HUES64 (cell line): ENCODE results near the gene RERE.

Experiments
- H3K27ac ChIP-seq: 2 replicates; pipeline ENCODE4 v1.7.0; 2013; ENCODE audit warnings: low read depth, low read length, inconsistent platforms
- H3K27me3 ChIP-seq: 2 replicates; pipeline ENCODE4 v1.6.1; 2013; ENCODE audit warnings: mild to moderate bottlenecking, low read length; ENCODE audit not compliant: insufficient read depth
- H3K36me3 ChIP-seq: 2 replicates; pipeline ENCODE4 v1.6.1; 2013; ENCODE audit warnings: mild to moderate bottlenecking, low read length; ENCODE audit not compliant: insufficient read depth
- H3K4me1 ChIP-seq: 2 replicates; pipeline ENCODE4 v1.6.1; 2013; ENCODE audit warnings: mild to moderate bottlenecking, low read length, moderate library complexity; ENCODE audit not compliant: insufficient read depth
- H3K4me3 ChIP-seq: 2 replicates; pipeline ENCODE4 v1.5.1; 2013; ENCODE audit warnings: mild to moderate bottlenecking, low read length, moderate library complexity
- H3K9ac ChIP-seq: 2 replicates; pipeline ENCODE4 v1.6.1; 2013; ENCODE audit warnings: mild to moderate bottlenecking, low read depth, low read length
- H3K9me3 ChIP-seq: 2 replicates; pipeline ENCODE4 v1.6.1; 2013; ENCODE audit warnings: low read depth, low read length; ENCODE audit not compliant: insufficient read depth
- WGBS: fragments of 150-250, 120-280 bp; methylation state at CpG from one replicate; pipeline ENCODE4 v1.1.7; 2013; ENCODE audit warnings: missing lambda C conversion rate; 5-methylcytosine and 5-hydroxymethylcytosine counted together

Gene RERE

DNA sequence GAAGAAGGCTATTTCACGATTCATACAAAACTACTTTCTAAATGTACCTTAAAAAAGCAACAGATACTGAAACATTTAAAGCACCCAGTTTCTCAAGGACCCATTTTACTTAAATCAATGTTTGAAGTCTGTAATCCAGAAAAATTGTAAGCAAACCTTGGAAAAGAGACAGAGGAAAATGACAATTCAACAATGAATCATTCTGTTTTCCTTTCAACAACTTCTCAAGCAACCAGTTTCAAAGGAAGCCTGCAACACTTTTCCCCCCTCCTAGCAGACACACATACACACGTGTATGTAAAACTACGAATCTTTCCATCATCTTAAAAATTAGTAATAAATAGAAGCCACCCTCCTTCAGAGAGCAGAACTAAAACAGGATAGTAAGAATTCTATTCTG, 1.2 kb downstream of the RERE start:
- H3K9me3 ChIP-seq: no peaks in the 10 kb centered on the region
- peak overlapping the region; percentile 86; the same call in 1 of the 2 replicates for H3K27ac ChIP-seq
- H3K4me1 ChIP-seq: peaks cover 30% of the 10 kb centered on the region
- H3K9ac ChIP-seq: peak overlapping the region; percentile 89
- peak overlapping the region; percentile 94 for H3K4me3 ChIP-seq
- no peaks in the 10 kb centered on the region for H3K36me3 ChIP-seq
- WGBS: 12% methylated on average over 3 of the region's 3 CpGs
- H3K27me3 ChIP-seq: no peaks in the 10 kb centered on the region

- H3K4me3 ChIP-seq: peak overlapping the region; percentile 94
- no peaks in the 10 kb centered on the region for H3K27me3 ChIP-seq
- no peaks in the 10 kb centered on the region for H3K36me3 ChIP-seq
- H3K27ac ChIP-seq: no peak overlapping the region
- H3K9ac ChIP-seq: peak overlapping the region; percentile 89; the same call in 1 of the 2 replicates
- 60% methylated on average over 1 of the region's 2 CpGs for WGBS
- H3K4me1 ChIP-seq: peaks cover 27% of the 10 kb centered on the region
- H3K9me3 ChIP-seq: no peaks in the 10 kb centered on the region
Observed at GRCh38 chr1:8815582-8816151, 1.8 kb downstream of the RERE start.

GRCh38 chr1:8814865-8815264, 2.6 kb downstream of the RERE start:
- H3K9ac ChIP-seq: no peak overlapping the region
- peak overlapping the region; percentile 94 for H3K4me3 ChIP-seq
- peaks cover 27% of the 10 kb centered on the region for H3K4me1 ChIP-seq
- no peaks in the 10 kb centered on the region for H3K36me3 ChIP-seq
- 38% methylated on average over 5 of the region's 5 CpGs for WGBS
- no peaks in the 10 kb centered on the region for H3K27me3 ChIP-seq
- H3K27ac ChIP-seq: no peak overlapping the region
- no peaks in the 10 kb centered on the region for H3K9me3 ChIP-seq

DNA sequence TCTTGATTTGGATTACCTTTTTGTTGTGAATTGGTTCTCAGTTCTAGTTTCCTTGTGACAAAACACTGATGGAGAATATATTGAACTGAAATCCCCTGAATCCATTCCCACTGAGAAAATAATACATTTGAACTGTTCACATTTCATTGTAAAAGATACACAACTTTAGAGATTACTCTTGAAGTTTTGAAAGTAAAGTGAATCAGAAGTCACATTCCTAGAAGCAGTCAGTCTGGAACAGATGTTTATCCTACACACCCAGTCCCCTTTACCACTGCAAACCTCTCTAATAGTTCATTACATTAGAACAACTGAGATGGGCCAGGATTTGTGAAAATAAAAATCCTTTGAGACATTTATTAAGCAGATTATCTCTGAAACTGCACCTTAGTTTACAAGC, 3.4 kb downstream of the RERE start:
- H3K4me3 ChIP-seq: no peak overlapping the region
- no peaks in the 10 kb centered on the region for H3K36me3 ChIP-seq
- no peaks in the 10 kb centered on the region for H3K9me3 ChIP-seq
- H3K27me3 ChIP-seq: no peaks in the 10 kb centered on the region
- peaks cover 27% of the 10 kb centered on the region for H3K4me1 ChIP-seq
- H3K27ac ChIP-seq: no peak overlapping the region
- H3K9ac ChIP-seq: no peak overlapping the region

GRCh38 chr1:8813016-8813763, 4.2 kb downstream of the RERE start:
- H3K9me3 ChIP-seq: no peaks in the 10 kb centered on the region
- H3K27ac ChIP-seq: no peak overlapping the region
- peaks cover 25% of the 10 kb centered on the region for H3K4me1 ChIP-seq
- no peak overlapping the region for H3K9ac ChIP-seq
- WGBS: 92% methylated on average over 5 of the region's 6 CpGs
- no peak overlapping the region for H3K4me3 ChIP-seq
- H3K36me3 ChIP-seq: no peaks in the 10 kb centered on the region
- no peaks in the 10 kb centered on the region for H3K27me3 ChIP-seq

DNA sequence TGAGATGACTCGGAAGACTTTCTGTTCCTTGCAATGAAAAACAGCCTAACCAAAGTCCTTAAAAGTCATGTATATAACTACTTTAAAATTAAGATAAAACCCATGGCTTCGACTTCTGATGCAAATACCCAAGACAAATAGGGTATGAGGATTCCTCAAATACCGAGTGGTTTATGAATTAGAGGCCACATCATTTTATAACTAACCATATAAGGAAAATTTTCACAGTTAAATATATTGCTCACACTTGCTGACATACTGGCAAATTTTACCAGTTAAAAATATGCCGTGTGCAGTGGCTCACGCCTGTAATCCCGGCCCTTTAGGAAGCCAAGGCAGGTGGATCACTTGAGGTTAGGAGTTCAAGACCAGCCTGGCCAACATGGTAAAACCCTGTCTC, 5.4 kb downstream of the RERE start:
- Histone ChIP-seq H3K9me3 (no peaks in the 10 kb centered on the region), H3K9ac (no peak overlapping the region), H3K27me3 (no peaks in the 10 kb centered on the region), H3K4me3 (no peak overlapping the region), H3K27ac (no peak overlapping the region), H3K36me3 (no peaks in the 10 kb centered on the region), H3K4me1 (peaks cover 25% of the 10 kb centered on the region)
- 88% methylated on average over 5 of the region's 6 CpGs for WGBS

GRCh38 chr1:8810987-8811386, 6.5 kb downstream of the RERE start:
- Histone ChIP-seq H3K27me3 (no peaks in the 10 kb centered on the region), H3K9ac (no peak overlapping the region), H3K9me3 (no peaks in the 10 kb centered on the region), H3K36me3 (no peaks in the 10 kb centered on the region), H3K4me3 (no peak overlapping the region), H3K27ac (no peak overlapping the region), H3K4me1 (peaks cover 20% of the 10 kb centered on the region)
- 95% methylated on average over 4 of the region's 4 CpGs for WGBS

GRCh38 chr1:8809342-8809736, 8.1 kb downstream of the RERE start:
- H3K27me3 ChIP-seq: no peaks in the 10 kb centered on the region
- 71% methylated on average over 1 of the region's 1 CpG for WGBS
- H3K4me3 ChIP-seq: no peak overlapping the region
- H3K9ac ChIP-seq: no peak overlapping the region
- H3K4me1 ChIP-seq: peaks cover 7% of the 10 kb centered on the region
- H3K9me3 ChIP-seq: no peaks in the 10 kb centered on the region
- no peak overlapping the region for H3K27ac ChIP-seq
- no peaks in the 10 kb centered on the region for H3K36me3 ChIP-seq

- WGBS: 80% methylated on average over 6 of the region's 8 CpGs
- H3K9me3 ChIP-seq: no peaks in the 10 kb centered on the region
- H3K4me3 ChIP-seq: no peak overlapping the region
- no peaks in the 10 kb centered on the region for H3K4me1 ChIP-seq
- H3K27me3 ChIP-seq: no peaks in the 10 kb centered on the region
- H3K9ac ChIP-seq: no peak overlapping the region
- H3K36me3 ChIP-seq: no peaks in the 10 kb centered on the region
- H3K27ac ChIP-seq: no peak overlapping the region
Observed at GRCh38 chr1:8807004-8807403, 10.4 kb downstream of the RERE start.

GRCh38 chr1:8800416-8800815, 17.0 kb downstream of the RERE start:
- Histone ChIP-seq H3K27ac (no peak overlapping the region), H3K9ac (no peak overlapping the region), H3K36me3 (no peaks in the 10 kb centered on the region), H3K9me3 (no peaks in the 10 kb centered on the region), H3K4me3 (no peak overlapping the region), H3K4me1 (no peaks in the 10 kb centered on the region), H3K27me3 (no peaks in the 10 kb centered on the region)
- 96% methylated on average over 4 of the region's 5 CpGs for WGBS

DNA sequence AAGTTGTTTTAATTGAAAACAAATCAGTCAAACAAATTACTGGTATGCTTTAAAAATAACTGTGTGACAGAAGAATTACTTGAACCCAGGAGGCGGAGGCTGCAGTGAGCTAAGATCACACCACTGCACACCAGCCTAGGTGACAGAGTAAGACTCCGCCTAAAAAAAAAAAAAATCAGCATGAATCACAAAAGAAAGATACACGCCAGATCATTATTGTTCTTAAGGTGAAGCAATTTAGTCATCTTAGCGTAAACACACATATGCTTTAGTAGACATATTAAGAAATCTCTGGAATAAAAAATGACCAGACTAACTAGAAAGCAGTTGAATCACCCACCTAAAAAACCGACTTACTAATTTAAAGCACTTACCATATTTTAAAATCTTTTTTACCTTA, 20.2 kb downstream of the RERE start:
- WGBS: 88% methylated on average over 5 of the region's 5 CpGs
- peaks cover 16% of the 10 kb centered on the region for H3K4me1 ChIP-seq
- no peaks in the 10 kb centered on the region for H3K27me3 ChIP-seq
- no peak overlapping the region for H3K4me3 ChIP-seq
- no peak overlapping the region for H3K9ac ChIP-seq
- H3K27ac ChIP-seq: no peak overlapping the region
- no peaks in the 10 kb centered on the region for H3K9me3 ChIP-seq
- H3K36me3 ChIP-seq: no peaks in the 10 kb centered on the region
